TTC549 (cell line): ENCODE data around the gene RXFP1.

Experiments
- FAIRE-seq: peaks from 2 replicates; lab custom pipeline; 2012; peaks lifted over from hg19 to GRCh38; lab: Jason Lieb, UNC

RXFP1 gene

GRCh38 chr4:158671915-158672806 lies 150.5 kb downstream of the RXFP1 start, which contains the start of gene ETFDH:
TSS of gene ETFDH (plus strand) at chr4:158672296. CDS start at chr4:158672457, 161 bp downstream.
- FAIRE-seq, result peak; percentile 97

- no peak for FAIRE-seq
Observed at GRCh38 chr4:158673633-158674032, 152.0 kb downstream of the RXFP1 start.

GRCh38 chr4:158676076-158676475 lies 154.4 kb downstream of the RXFP1 start:
- no peak for FAIRE-seq

- FAIRE-seq, result no peak
Observed at GRCh38 chr4:158678767-158679166, 157.1 kb downstream of the RXFP1 start.

- FAIRE-seq, result no peak
Observed at GRCh38 chr4:158681629-158682028, 159.9 kb downstream of the RXFP1 start.

- no peak for FAIRE-seq
Observed at GRCh38 chr4:158682066-158682465, 160.4 kb downstream of the RXFP1 start.

GRCh38 chr4:158688813-158689212 lies 167.1 kb downstream of the RXFP1 start:
- FAIRE-seq, result no peak
